Common myeloid progenitor, CD34-positive (primary cell): ENCODE data around the gene TARS2.

Experiments
- CTCF ChIA-PET: fragments of 350-600 bp; sonication (Branson Sonifier 250); formaldehyde crosslinking; loops from one replicate; lab custom pipeline; 2021; ENCODE audit warnings: antibody characterized with exemption; lab: Charles Lee
- POLR2A ChIA-PET: fragments of 350-600 bp; sonication (Branson Sonifier 250); formaldehyde crosslinking; loops from one replicate; lab custom pipeline; 2021; ENCODE audit warnings: antibody characterized with exemption; lab: Charles Lee
- DNase-seq, 3 donors: peaks; one replicate each; pipeline versions ENCODE4 v3.0.0 to v3.0.0-alpha.2; 2013
- H3K27ac ChIP-seq, 2 experiments: 1 replicate in 1 of 2; 2 replicates in 1 of 2; pipeline ENCODE4 v1.7.0; 2013; ENCODE audit warnings: inconsistent platforms in 2 of 2, low read length in 2 of 2, mild to moderate bottlenecking in 2 of 2, low read depth in 1 of 2, moderate library complexity in 1 of 2; ENCODE audit not compliant: severe bottlenecking in 2 of 2, insufficient read depth in 1 of 2, poor library complexity in 1 of 2
- H3K27me3 ChIP-seq, 5 experiments: replicated peaks in 2 of 5; 1 replicate in 3 of 5; 2 replicates in 2 of 5; pipeline versions ENCODE4 v1.6.1 to v1.7.0; 2013; ENCODE audit warnings: low read length in 4 of 5, mild to moderate bottlenecking in 2 of 5, moderate library complexity in 2 of 5, inconsistent platforms in 1 of 5; ENCODE audit not compliant: insufficient read depth in 5 of 5, control insufficient read depth in 4 of 5
- H3K36me3 ChIP-seq, 4 experiments: 1 replicate in 2 of 4; 2 replicates in 2 of 4; pipeline versions ENCODE4 v1.6.1 to v1.7.0; 2013; ENCODE audit warnings: low read length in 3 of 4, control low read depth in 1 of 4, mild to moderate bottlenecking in 1 of 4; ENCODE audit not compliant: control insufficient read depth in 4 of 4, insufficient read depth in 4 of 4
- H3K4me1 ChIP-seq, 4 experiments: 1 replicate in 3 of 4; 2 replicates in 1 of 4; pipeline versions ENCODE4 v1.6.1 to v1.7.1; 2013; ENCODE audit warnings: low read length in 3 of 4, mild to moderate bottlenecking in 3 of 4, control low read depth in 1 of 4, inconsistent platforms in 1 of 4, moderate library complexity in 1 of 4; ENCODE audit not compliant: control insufficient read depth in 4 of 4, insufficient read depth in 4 of 4; ENCODE audit errors: control extremely low read depth in 1 of 4
- H3K4me3 ChIP-seq, 7 experiments: 1 replicate in 4 of 7; 2 replicates in 3 of 7; pipeline versions ENCODE4 v1.5.1 to v1.7.0; 2013; ENCODE audit warnings: mild to moderate bottlenecking in 7 of 7, low read length in 6 of 7, moderate library complexity in 6 of 7, inconsistent platforms in 2 of 7, low read depth in 2 of 7, control low read depth in 1 of 7; ENCODE audit not compliant: insufficient read depth in 4 of 7, control insufficient read depth in 1 of 7; ENCODE audit errors: extremely low read depth in 1 of 7
- H3K9me3 ChIP-seq, 5 experiments: 1 replicate in 4 of 5; 2 replicates in 1 of 5; pipeline versions ENCODE4 v1.6.1 to v1.7.1; 2013; ENCODE audit warnings: low read length in 4 of 5, mild to moderate bottlenecking in 2 of 5, inconsistent platforms in 1 of 5, low read depth in 1 of 5, moderate library complexity in 1 of 5; ENCODE audit not compliant: control insufficient read depth in 4 of 5, insufficient read depth in 2 of 5; ENCODE audit errors: control extremely low read depth in 1 of 5
- WGBS: methylation state at CpG from one replicate; pipeline ENCODE4 v1.1.5; 2013; ENCODE audit not compliant: insufficient coverage; 5-methylcytosine and 5-hydroxymethylcytosine counted together

Gene TARS2

DNA sequence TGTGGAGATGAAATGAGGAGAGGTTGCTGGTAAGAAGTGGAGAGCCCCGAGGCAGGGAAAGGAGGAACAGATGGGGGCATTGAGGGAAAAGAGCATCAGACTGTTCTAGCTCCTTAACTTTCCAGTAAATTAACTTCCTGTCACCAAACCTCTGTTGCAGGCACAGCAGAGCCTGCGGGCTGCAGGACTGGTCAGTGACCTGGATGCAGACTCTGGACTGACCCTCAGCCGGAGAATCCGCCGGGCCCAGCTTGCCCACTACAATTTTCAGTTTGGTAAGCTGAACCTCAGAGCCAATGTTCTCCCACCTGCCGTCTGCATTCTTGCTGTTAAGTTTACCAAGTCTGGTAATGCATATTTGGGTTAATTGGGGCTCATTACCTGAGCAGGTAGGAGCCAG is 18.2 kb downstream of the TARS2 start:
- no peak for DNase-seq
- H3K27ac ChIP-seq, result no peak overlapping the region
- H3K27me3 ChIP-seq, result no peaks in the 10 kb centered on the region
- peaks cover 0 to 19% (median 11%) of the 10 kb centered on the region in 4 experiments for H3K4me1 ChIP-seq
- ChIA-PET CTCF (interaction anchor here (1.8 kb wide), 1 partner anchor 10 kb away, joined by 5 read pairs; no protein-coding TSS in a partner anchor), POLR2A (no interaction called here)
- H3K36me3 ChIP-seq, result peaks cover 8 to 48% (median 28%) of the 10 kb centered on the region in 4 experiments
- H3K9me3 ChIP-seq, result no peaks in the 10 kb centered on the region
- WGBS, result 96% methylated on average over 4 of the region's 6 CpGs
- no peak overlapping the region for H3K4me3 ChIP-seq

DNA sequence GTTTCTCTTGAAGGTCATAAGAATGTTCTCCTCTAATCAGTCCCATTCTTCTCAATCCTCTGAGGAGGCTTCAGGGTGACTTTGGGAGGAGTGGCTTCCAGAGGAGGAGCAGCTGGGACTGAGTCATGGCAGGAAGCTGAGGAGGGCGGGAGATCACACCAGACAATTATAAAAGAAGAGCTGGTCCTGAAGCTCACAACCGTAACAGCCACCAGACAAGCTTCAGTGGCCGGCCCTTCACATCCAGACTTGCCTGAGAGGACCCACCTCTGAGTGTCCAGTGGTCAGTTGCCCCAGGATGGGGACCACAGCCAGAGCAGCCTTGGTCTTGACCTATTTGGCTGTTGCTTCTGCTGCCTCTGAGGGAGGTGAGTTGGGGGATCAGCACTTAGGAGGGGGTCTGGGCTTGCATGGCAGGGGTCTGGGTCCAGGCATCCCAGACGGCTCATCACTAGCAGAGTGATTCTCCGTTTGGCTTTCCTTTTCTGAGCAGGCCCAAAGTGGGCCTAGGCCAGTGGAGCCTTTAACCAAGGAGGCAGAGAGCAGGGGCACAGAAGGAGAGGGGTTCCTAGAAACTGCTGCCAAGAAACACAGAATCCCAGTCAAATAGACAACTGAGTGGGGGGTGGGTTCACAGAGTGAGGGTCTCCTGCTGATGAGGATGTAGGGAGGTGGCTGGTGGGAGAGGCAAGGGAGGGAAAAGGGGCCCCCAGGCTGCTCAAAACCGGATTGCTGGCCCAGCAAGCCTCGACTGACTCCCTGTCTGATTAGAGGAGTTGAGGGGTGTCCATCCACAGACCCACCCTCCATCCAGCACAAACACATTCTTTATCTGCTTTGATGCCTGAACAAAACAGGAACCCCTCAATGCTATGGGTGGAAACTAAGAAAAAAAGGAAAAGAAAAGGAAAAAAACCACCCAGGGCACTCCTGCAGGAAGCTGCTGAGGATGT is 21.0 kb downstream of the TARS2 start, which contains the start of gene ECM1:
TSS of gene ECM1 (plus strand) at position 198 of the 953 bp plus-strand sequence. CDS start at position 299, 101 bp downstream.
- Histone ChIP-seq H3K4me1 (peaks cover 0 to 19% (median 11%) of the 10 kb centered on the region in 4 experiments), H3K9me3 (no peaks in the 10 kb centered on the region), H3K27me3 (no peaks in the 10 kb centered on the region), H3K27ac (peak within 1 kb of the TSS in 1 of 2 experiments; percentile 64), H3K4me3 (peak within 1 kb of the TSS in 1 of 7 experiments; percentile 3), H3K36me3 (peaks cover 10 to 40% (median 24%) of the 10 kb centered on the region in 4 experiments)
- ChIA-PET CTCF (interaction anchor here (1.0 kb wide), 2 partner anchors 25 to 52 kb away, joined by 3 read pairs; no protein-coding TSS in a partner anchor), POLR2A (no interaction called here)
- WGBS, result 62% methylated on average over 5 of the region's 7 CpGs
- DNase-seq, result peak in 2 of 3 donors; percentile 27 to 28

DNA sequence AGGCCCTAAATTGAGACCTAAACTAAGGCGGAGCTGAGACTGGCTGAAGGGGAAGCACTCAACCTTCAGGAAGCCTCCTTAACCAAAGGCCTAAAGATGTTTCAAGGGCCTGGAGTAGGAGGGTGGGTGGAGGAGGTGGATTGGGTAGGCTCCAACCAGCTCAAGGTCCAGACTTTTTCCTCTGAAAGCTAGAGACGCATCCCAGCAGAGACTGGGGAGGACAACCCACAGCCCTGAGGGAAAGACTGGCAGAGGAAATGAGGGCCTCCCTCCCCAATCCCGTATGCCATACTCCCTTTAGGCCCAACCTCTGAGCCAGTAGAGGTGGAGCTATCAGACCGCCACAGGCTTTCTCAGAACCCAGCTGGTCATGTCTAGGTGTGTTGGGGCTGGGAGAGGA is 21.8 kb downstream of the TARS2 start:
- no peaks in the 10 kb centered on the region for H3K27me3 ChIP-seq
- H3K36me3 ChIP-seq, result peaks cover 10 to 37% (median 23%) of the 10 kb centered on the region in 4 experiments
- WGBS, result 48% methylated on average over 2 of the region's 4 CpGs
- no peak for DNase-seq
- ChIA-PET POLR2A (no interaction called here), CTCF (interaction anchor here (0.6 to 1.0 kb wide), 3 partner anchors 20 to 783 kb away, joined by 3 to 4 read pairs (median 3); no protein-coding TSS in a partner anchor)
- no peak overlapping the region for H3K27ac ChIP-seq
- peaks cover 0 to 19% (median 11%) of the 10 kb centered on the region in 4 experiments for H3K4me1 ChIP-seq
- no peaks in the 10 kb centered on the region for H3K9me3 ChIP-seq
- no peak overlapping the region for H3K4me3 ChIP-seq

DNA sequence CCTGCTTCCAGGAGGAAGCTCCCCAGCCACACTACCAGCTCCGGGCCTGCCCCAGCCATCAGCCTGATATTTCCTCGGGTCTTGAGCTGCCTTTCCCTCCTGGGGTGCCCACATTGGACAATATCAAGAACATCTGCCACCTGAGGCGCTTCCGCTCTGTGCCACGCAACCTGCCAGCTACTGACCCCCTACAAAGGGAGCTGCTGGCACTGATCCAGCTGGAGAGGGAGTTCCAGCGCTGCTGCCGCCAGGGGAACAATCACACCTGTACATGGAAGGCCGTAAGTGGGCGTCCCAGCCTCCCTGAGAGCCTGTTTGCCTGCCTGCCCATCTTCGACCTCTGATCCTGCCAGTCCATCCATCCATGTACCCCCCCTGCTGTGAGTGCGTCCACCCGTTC is 24.3 kb downstream of the TARS2 start:
- no peaks in the 10 kb centered on the region for H3K9me3 ChIP-seq
- no peaks in the 10 kb centered on the region for H3K27me3 ChIP-seq
- 99% methylated on average over 11 of the region's 12 CpGs for WGBS
- DNase-seq, result no peak
- H3K4me1 ChIP-seq, result peaks cover 0 to 35% (median 27%) of the 10 kb centered on the region in 4 experiments
- H3K36me3 ChIP-seq, result peaks cover 4 to 12% (median 6%) of the 10 kb centered on the region in 4 experiments
- H3K4me3 ChIP-seq, result no peak overlapping the region
- ChIA-PET CTCF (interaction anchor here (2.4 to 2.6 kb wide), 2 partner anchors 14 to 21 kb away, joined by 6 to 8 read pairs; no protein-coding TSS in a partner anchor), POLR2A (no interaction called here)
- H3K27ac ChIP-seq, result no peak overlapping the region

DNA sequence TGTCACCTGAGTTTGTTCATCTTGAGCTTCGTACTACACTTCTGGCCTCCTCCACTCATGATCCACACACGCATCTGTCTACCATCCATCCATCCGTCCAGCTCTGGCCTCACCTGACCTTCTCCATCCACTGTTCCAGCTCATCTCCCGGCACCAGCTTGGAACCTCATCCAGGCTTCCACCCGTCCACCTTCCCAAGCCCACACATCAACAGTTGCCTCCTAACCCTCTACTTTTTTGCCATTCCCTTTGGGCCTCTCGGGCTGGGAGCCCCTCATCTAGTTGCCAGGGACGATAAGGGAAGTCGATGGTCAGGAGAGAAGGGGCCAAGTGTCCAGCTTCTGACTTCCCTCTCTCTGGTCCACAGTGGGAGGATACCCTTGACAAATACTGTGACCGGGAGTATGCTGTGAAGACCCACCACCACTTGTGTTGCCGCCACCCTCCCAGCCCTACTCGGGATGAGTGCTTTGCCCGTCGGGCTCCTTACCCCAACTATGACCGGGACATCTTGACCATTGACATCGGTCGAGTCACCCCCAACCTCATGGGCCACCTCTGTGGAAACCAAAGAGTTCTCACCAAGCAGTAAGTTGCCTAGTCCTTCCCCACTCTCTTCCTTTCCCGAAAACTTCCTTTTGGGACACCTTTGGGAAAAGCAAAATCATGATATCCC is 24.9 kb downstream of the TARS2 start:
- no peak for DNase-seq
- 98% methylated on average over 16 of the region's 17 CpGs for WGBS
- H3K27ac ChIP-seq, result no peak overlapping the region
- H3K4me3 ChIP-seq, result no peak overlapping the region
- H3K36me3 ChIP-seq, result peaks cover under 1 to 7% (median 5%) of the 10 kb centered on the region in 4 experiments
- ChIA-PET POLR2A (no interaction called here), CTCF (interaction anchor here (1.0 to 2.6 kb wide), 4 partner anchors 8 to 20 kb away, joined by 3 to 8 read pairs (median 4); no protein-coding TSS in a partner anchor)
- H3K4me1 ChIP-seq, result peaks cover 0 to 37% (median 28%) of the 10 kb centered on the region in 4 experiments
- no peaks in the 10 kb centered on the region for H3K27me3 ChIP-seq
- no peaks in the 10 kb centered on the region for H3K9me3 ChIP-seq

DNA sequence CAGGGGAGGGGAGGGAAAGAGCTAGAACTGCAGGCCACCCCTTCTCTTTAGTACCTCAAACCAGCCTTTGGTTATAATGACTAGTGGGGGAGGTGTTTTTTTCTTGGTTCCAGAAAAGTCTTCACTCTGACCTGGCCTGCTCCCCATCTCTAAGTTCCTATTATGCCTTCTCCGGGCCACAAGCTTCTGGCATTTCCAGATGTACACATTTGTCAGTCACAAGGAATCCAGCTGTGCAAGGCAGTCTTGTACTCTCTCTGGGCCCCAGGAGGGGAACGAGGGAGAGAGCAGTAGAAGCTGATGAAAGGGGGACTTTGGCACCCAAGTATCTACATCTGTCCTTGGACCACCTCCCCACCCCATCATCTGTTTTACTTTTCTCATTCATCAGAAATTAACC is 25.6 kb downstream of the TARS2 start:
- H3K4me3 ChIP-seq, result no peak overlapping the region
- H3K9me3 ChIP-seq, result no peaks in the 10 kb centered on the region
- ChIA-PET POLR2A (no interaction called here), CTCF (interaction anchor here (1.0 to 2.6 kb wide), 3 partner anchors 9 to 20 kb away, joined by 3 to 6 read pairs (median 3); no protein-coding TSS in a partner anchor)
- DNase-seq, result no peak
- peaks cover 0 to 3% (median 2%) of the 10 kb centered on the region in 4 experiments for H3K36me3 ChIP-seq
- H3K27ac ChIP-seq, result no peak overlapping the region
- no peaks in the 10 kb centered on the region for H3K27me3 ChIP-seq
- H3K4me1 ChIP-seq, result peaks cover 0 to 34% (median 25%) of the 10 kb centered on the region in 4 experiments
- 100% methylated on average over 1 of the region's 2 CpGs for WGBS
